HG03571 (cell line): ENCODE results near the gene SNTB2.
"Not testable (repeated sequence)": the region's sequence is repeated elsewhere in the genome, so short reads cannot be mapped to it uniquely, and the experiment has no call there.

Experiments
- ATAC-seq: cut with Tn5 transposase; IDR thresholded peaks from one replicate; pipeline ENCODE4 v1.9.1; 2021; ENCODE audit not compliant: unreplicated experiment

SNTB2 gene

DNA sequence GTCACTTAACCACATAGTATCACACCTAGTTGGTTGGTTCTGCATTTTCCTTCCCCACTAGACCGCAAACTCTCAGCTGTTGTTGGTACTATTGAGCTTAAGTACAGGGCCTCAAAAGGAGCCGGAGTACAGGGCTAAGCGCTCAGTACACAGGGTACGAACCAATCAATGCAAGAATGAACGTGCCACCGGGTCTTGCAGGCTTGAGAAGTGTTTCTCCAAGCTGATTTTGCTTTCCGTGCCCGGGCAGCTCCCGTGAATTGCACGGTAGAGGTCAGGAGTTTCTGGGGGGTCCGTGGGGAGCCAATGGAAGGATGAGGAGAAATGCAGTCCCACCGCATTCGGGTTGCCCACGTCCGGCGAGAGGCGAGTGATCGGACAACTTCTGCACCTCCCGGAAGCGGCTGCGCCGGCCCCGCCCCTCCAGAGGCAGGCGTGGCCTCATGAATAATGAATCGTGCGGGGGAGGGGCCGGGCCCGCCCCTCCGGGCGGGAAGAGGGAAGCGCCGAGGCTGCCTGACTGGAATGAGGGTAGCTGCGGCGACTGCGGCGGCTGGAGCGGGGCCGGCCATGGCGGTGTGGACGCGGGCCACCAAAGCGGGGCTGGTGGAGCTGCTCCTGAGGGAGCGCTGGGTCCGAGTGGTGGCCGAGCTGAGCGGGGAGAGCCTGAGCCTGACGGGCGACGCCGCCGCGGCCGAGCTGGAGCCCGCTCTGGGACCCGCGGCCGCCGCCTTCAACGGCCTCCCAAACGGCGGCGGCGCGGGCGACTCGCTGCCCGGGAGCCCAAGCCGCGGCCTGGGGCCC, at the start of gene SNTB2:
SNTB2 (plus strand) TSS at position 523 of the 804 bp plus-strand sequence; CDS start at position 526, 3 bp downstream.
- peak; percentile 86 for ATAC-seq

DNA sequence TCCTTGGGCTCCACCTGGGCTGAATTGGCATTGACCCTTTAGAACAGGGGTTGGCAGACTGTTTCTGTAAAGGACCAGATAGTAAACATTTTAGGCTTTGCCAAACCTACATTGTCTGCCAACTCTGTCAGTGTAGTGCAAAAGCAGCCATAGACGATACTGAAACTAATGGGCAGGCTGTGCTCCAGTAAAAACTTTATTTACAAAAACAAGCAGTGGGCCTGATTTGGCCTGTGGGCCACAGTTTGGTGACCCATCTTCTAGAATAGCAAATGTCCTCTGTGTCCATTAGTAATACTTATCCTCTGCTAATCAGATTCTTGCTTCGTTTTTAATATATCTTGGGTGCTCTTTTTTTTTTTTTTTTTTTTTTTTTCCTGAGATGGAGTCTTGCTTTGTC, 48.4 kb upstream of the SNTB2 start:
- ATAC-seq = no peak

GRCh38 chr16:69139464-69139863, 47.5 kb upstream of the SNTB2 start:
- ATAC-seq = not testable (repeated sequence)

DNA sequence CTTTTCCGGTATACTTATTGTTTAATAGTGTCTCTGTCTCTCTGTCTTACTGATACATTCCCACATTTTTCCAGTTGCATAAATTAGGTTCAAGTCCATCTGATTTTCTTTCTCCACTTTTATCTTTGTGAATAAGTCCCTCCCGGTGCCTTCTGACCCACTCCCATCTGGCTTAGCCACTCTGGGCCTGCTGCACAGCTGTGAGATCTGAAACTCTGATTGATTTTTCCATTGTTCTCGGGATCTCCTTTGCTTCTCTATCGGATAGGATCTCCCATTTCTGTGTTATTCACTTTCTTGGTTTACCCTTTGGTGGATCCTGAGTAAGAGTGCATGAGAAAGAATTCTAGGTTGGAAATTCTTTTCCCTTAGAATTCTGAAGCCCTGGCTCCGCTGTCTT, 46.0 kb upstream of the SNTB2 start:
- ATAC-seq = no peak

DNA sequence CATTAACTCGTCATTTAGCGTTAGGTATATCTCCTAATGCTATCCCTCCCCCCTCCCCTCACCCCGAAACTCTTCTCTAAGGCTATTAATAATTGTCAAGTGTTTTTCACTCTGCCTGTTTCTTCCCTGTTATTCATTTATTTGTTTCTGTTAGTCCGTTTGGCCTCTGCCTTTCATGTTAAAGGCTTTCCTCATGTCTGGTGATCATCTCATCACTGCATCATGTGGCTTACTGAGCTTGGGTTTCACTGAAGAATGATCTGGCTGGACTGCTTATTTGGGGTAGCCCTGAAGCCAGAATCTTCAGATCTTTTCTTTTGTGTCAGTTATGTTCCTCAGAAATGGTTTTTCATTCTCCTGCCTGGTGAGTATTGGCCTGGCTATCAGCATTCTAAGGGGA, 45.0 kb upstream of the SNTB2 start:
- no peak for ATAC-seq

DNA sequence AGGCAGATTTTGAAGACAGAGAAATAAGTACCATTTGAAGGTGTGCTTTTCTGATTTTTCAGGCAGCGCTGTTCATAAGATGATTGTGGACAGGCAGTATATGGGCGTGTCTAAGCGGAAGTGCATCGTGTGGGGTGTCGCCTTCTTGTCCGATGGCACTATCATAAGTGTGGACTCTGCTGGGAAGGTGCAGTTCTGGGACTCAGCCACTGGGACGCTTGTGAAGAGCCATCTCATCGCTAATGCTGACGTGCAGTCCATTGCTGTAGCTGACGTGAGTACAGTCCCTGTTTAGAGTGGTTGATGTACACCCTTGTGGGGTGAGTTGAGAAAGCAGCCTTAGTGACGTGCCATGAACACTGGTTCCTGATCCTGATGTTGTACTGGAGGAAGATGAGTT, 43.8 kb upstream of the SNTB2 start:
- ATAC-seq = no peak

GRCh38 chr16:69145658-69146057, 41.3 kb upstream of the SNTB2 start:
- ATAC-seq = no peak

GRCh38 chr16:69149621-69150020, 37.3 kb upstream of the SNTB2 start:
- not testable (repeated sequence) for ATAC-seq

GRCh38 chr16:69150146-69150865, 36.7 kb upstream of the SNTB2 start:
- no peak for ATAC-seq

- ATAC-seq = no peak
Measured at GRCh38 chr16:69157196-69157595, 29.8 kb upstream of the SNTB2 start.

DNA sequence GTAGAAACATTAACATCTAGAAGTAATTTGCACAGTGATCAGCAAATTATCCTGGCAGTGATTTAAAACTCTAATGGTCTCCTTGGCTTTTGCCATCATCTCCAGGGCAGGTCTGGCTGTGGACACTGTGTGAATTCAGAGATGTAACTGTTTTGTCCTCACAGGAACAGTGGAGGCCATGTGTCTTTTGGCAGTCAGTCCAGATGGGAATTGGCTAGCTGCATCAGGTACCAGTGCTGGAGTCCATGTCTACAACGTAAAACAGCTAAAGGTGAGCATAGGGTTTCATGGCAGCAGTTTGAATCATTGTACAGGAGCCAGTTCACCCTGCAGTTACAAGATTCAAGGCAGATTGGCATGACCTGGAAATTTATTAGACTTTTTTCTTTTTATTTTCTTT, 26.8 kb upstream of the SNTB2 start:
- no peak for ATAC-seq

DNA sequence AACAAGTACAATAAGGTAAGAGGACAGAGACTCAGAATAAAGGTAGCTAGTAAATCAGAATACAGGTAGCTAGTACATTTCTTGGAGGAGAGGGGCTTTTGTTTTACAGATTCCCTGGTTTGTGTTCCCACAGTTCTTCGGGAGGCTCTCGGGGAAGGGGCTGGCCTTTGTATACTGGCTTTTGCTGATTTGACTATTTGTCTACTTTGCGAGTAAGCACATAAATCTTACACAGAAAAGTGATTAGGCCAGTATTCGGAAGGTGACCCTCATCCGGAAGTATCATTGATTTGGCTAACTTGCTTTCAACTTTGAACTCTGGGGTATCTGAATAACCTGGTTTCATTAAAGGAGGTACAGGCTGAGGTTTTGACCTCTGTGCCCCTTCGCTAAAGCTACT, 21.4 kb upstream of the SNTB2 start:
- ATAC-seq = no peak

GRCh38 chr16:69166221-69166833, 20.6 kb upstream of the SNTB2 start:
- ATAC-seq = no peak

GRCh38 chr16:69166946-69167930, 19.7 kb upstream of the SNTB2 start:
- no peak for ATAC-seq

- ATAC-seq = no peak
Measured at GRCh38 chr16:69169051-69169450, 17.9 kb upstream of the SNTB2 start.

DNA sequence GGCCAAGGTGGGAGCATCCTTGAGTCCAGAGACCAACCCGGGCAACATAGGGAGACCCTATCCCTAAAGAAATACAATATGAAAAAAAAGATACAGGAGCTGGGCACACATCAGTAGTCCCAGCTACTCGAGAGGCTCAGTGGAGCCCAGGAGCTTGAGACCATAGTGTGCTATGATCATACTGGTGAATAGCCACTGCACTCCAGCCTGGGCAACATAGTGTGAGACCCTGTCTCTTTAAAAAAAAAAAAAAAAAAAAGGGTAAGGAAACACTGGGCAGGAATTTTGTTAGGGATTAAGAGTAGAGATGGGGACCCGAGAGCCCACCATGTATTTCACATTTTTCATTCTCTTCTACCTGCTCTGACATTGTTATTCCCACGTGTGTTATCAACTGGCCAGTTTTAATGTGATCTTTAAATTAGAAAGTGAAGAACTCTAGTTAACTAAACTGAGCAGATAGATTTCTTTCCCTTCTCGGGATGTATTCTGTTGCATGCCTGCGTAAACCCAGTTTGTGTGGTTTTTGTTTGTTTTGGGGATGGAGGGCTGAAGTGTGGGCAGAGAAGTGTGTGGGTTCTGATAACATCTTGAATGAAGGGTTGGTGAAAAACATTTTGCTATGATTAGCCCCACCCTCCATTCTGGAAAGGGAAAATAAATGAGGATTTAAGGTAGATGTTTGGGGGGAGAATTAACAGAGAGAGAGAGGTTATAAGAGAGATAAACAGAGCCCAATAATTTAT, 17.2 kb upstream of the SNTB2 start:
- no peak for ATAC-seq

DNA sequence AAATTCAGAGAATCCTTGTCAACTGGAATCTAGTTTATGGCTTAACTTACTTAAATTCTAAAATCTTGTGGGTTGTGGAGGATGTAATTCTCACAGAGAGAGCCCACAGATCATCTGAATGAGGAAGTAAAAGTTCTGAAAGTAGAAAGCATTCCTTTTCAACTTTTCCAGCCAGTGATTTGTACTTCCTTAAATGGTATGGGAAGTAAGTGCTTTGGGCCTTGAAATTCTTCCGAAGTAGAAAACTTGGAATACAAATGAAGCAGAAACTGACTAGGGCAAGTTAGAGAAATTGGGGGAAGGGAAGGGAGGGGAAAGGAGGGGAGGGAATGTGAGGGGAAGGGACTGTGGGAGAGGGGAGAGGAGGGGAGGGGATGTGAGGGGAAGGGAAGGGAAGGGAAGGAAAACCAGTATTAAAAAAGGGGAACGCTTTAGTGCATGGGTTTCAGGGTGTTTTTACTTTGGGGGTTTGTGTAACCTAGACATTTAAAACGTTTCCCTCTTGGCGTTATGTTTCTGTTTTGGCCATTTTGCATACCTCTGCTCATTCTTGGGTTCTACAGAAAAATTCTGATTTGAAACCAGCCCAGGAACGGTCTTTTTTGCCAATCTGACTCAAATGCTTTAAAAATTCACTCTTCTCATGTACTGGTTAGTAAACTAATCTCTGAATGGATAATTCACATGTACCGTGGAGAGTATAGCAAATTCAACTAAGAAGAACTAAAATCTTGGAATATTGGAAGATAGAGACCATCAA, 15.5 kb upstream of the SNTB2 start:
- no peak for ATAC-seq

DNA sequence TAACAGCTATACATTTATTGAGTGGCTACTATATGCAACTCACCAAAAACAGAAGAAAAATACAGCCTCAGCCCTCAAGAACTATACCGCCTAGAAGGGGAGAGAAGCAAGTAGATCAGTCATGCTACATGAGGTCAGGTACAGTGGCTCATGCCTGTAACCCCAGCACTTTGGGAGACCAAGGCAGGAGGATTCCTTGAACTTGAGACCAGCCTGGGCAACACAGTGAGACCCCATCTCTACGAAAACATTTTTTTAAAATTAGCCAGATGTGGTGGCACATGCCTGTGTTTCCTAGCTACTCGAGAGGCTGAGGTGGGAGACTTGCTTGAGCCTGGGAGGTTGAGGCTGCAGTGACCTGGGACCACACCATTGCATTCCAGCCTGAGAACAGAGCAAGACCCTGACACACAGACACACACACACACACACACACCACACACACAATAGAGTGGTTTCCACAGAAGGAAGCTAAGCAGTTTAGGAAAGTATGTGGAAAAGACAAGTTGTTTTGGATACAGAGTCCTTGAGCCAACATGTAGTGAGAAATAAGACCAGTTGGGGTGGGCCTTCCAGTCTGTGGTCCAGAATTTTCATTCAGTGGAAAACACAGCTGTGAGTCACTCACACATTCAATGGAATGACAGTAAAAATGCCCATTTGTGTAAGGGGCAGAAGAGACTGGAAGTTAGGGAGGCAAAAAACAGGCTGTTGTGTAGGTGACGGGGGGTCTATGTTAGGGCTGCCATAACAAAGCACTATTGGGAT, 10.7 kb upstream of the SNTB2 start:
- no peak for ATAC-seq
